Parathyroid adenoma (tissue), 2 donors: ENCODE data around the gene LPXN.

Experiments used
- H2AFZ ChIP-seq: fragments of 300-600 bp; sonication (generic); one replicate; pipeline ENCODE4 v1.7.0; 2017; ENCODE audit warnings: antibody characterized with exemption, mild to moderate bottlenecking
- H3K27ac ChIP-seq: fragments of 300-600 bp; sonication (generic); one replicate; pipeline ENCODE4 v1.7.0; 2017
- H3K27me3 ChIP-seq: fragments of 300-600 bp; sonication (generic); one replicate; pipeline ENCODE4 v1.7.0; 2017; ENCODE audit warnings: low read length; ENCODE audit not compliant: control insufficient read depth, insufficient read depth
- H3K36me3 ChIP-seq: fragments of 300-600 bp; sonication (generic); one replicate; pipeline ENCODE4 v1.7.0; 2017; ENCODE audit warnings: low read length; ENCODE audit not compliant: control insufficient read depth, insufficient read depth
- H3K4me1 ChIP-seq: fragments of 300-600 bp; sonication (generic); one replicate; pipeline ENCODE4 v1.7.0; 2017; ENCODE audit warnings: control low read depth
- H3K4me2 ChIP-seq: fragments of 300-600 bp; sonication (generic); one replicate; pipeline ENCODE4 v1.7.0; 2017; ENCODE audit warnings: low read length
- H3K4me3 ChIP-seq: fragments of 300-600 bp; sonication (generic); one replicate; pipeline ENCODE4 v1.7.0; 2017; ENCODE audit warnings: low read depth, low read length
- H3K79me2 ChIP-seq: fragments of 300-600 bp; sonication (generic); one replicate; pipeline ENCODE4 v1.7.0; 2017; ENCODE audit warnings: control low read depth
- H3K9ac ChIP-seq: fragments of 300-600 bp; sonication (generic); one replicate; pipeline ENCODE4 v1.7.0; 2017; ENCODE audit warnings: mild to moderate bottlenecking
- H3K9me3 ChIP-seq: fragments of 300-600 bp; sonication (generic); one replicate; pipeline ENCODE4 v1.7.0; 2017; ENCODE audit warnings: low read length; ENCODE audit not compliant: control insufficient read depth
- CTCF ChIP-seq: fragments of 300-600 bp; sonication (generic); IDR thresholded peaks from one replicate; pipeline ENCODE4 v1.7.0; 2017; ENCODE audit warnings: antibody characterized with exemption, mild to moderate bottlenecking
- donor health status: primary hyperparathyroidism.

LPXN gene

DNA sequence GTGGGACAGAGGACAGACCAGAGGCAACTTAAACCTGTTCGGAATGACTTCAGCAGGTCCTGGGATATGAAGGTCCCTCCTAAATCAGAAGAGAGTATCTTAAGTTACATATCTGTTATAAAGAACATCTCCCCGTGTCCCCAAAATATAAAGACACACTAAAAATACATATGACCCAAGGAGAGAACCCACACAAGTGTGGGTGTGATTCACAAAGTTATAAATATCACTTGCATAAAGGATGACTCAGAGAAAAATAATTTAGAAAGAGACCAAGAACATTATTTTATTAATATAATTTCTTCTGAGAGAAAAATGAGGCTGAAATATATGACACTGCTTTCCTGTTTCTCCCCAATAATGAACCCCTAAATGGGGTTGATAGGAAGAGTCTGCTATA is 82.0 kb downstream of the LPXN start:
- no peaks in the 10 kb centered on the region for H3K27me3 ChIP-seq
- H2AFZ ChIP-seq: no peak overlapping the region
- no peaks in the 10 kb centered on the region for H3K79me2 ChIP-seq
- no peaks in the 10 kb centered on the region for H3K9me3 ChIP-seq
- no peak overlapping the region for H3K27ac ChIP-seq
- no peaks in the 10 kb centered on the region for H3K4me1 ChIP-seq
- no peak overlapping the region for H3K4me3 ChIP-seq
- TF ChIP-seq CTCF: no peak
- H3K36me3 ChIP-seq: no peaks in the 10 kb centered on the region
- H3K9ac ChIP-seq: no peak overlapping the region
- no peak overlapping the region for H3K4me2 ChIP-seq

DNA sequence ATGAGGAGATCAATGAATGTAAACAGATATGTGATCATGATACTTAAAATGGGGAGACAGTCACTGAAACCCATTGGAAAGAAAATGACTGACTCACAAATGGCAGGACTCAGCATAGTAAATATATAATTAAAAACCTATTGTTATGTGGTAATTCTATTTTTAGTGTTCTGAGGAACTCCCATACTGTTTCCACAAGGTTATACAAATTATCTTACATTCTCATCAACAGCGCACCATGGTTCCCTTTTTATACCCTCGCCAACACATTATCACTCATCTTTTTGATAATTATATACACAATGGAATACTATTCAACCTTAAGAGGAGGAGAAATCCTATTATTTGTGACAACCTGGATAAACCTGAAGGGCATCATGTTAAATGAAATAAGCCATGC is 84.8 kb downstream of the LPXN start:
- H3K4me2 ChIP-seq: no peak overlapping the region
- H3K4me1 ChIP-seq: no peaks in the 10 kb centered on the region
- no peak overlapping the region for H3K9ac ChIP-seq
- H2AFZ ChIP-seq: no peak overlapping the region
- H3K27me3 ChIP-seq: no peaks in the 10 kb centered on the region
- no peak overlapping the region for H3K27ac ChIP-seq
- no peaks in the 10 kb centered on the region for H3K9me3 ChIP-seq
- no peaks in the 10 kb centered on the region for H3K79me2 ChIP-seq
- no peak overlapping the region for H3K4me3 ChIP-seq
- H3K36me3 ChIP-seq: no peaks in the 10 kb centered on the region
- no peak for TF ChIP-seq CTCF

- no peak for TF ChIP-seq CTCF
- H2AFZ ChIP-seq: no peak overlapping the region
- no peaks in the 10 kb centered on the region for H3K9me3 ChIP-seq
- H3K4me1 ChIP-seq: no peaks in the 10 kb centered on the region
- no peaks in the 10 kb centered on the region for H3K27me3 ChIP-seq
- H3K4me2 ChIP-seq: no peak overlapping the region
- H3K27ac ChIP-seq: no peak overlapping the region
- no peaks in the 10 kb centered on the region for H3K79me2 ChIP-seq
- no peak overlapping the region for H3K4me3 ChIP-seq
- H3K36me3 ChIP-seq: no peaks in the 10 kb centered on the region
- H3K9ac ChIP-seq: no peak overlapping the region
Measured at GRCh38 chr11:58487170-58487569, 88.5 kb downstream of the LPXN start.

DNA sequence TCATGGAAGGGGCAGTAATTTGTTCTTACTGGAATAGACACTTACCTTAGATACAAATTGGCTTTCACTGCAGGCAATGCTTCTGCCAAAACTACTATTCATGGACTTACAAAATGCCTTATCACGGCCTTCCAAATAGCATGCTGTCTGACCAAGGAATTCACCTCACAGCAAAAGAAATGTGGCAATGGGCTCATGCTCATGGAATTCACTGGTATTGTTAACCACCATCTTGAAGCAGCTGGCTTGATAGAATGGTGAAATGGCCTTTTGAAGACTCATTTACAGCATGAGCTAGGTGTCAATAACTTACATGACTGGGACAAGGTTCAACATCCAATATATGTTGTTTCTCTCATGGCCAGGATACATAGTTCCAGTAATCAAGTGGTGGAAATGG is 89.7 kb downstream of the LPXN start:
- no peaks in the 10 kb centered on the region for H3K27me3 ChIP-seq
- H3K9me3 ChIP-seq: no peaks in the 10 kb centered on the region
- no peak overlapping the region for H3K4me2 ChIP-seq
- no peak overlapping the region for H3K9ac ChIP-seq
- no peaks in the 10 kb centered on the region for H3K4me1 ChIP-seq
- H2AFZ ChIP-seq: no peak overlapping the region
- no peaks in the 10 kb centered on the region for H3K79me2 ChIP-seq
- H3K4me3 ChIP-seq: no peak overlapping the region
- H3K27ac ChIP-seq: no peak overlapping the region
- TF ChIP-seq CTCF: no peak
- no peaks in the 10 kb centered on the region for H3K36me3 ChIP-seq
